Cardiac muscle cell (in vitro differentiated cells and primary cell): Measurements from ENCODE around the gene SLC35C1. TPM values are rescaled to one million over a fixed set of nuclear protein-coding genes. Genes with fewer than 3 reads are reported as not detected.
A peak's percentile ranks its signal among the peaks of the same experiment; 100 is the strongest.

Experiments
- DNase-seq, 2 donors: peaks; one replicate each; pipeline versions ENCODE4 v3.0.0 to v3.0.0-alpha.2; 2010 to 2017; ENCODE audit warnings: low read depth in 1 of 2, low spot score in 1 of 2
- H3K27ac ChIP-seq: fragments of 200-600 bp; sonication (generic); 2 replicates; pipeline ENCODE4 v1.5.1; 2016
- H3K27me3 ChIP-seq: fragments of 200-600 bp; sonication (generic); 2 replicates; pipeline ENCODE4 v1.6.0; 2016; ENCODE audit warnings: control low read depth
- H3K36me3 ChIP-seq: fragments of 200-600 bp; sonication (generic); 2 replicates; pipeline ENCODE4 v1.5.1; 2016; ENCODE audit warnings: control low read depth
- H3K4me1 ChIP-seq: fragments of 200-600 bp; sonication (generic); 2 replicates; pipeline ENCODE4 v1.8.1; 2017; ENCODE audit warnings: low read depth, mild to moderate bottlenecking, mixed run types
- H3K4me3 ChIP-seq: fragments of 200-600 bp; sonication (generic); 2 replicates; pipeline ENCODE4 v1.5.1; 2016; ENCODE audit warnings: mild to moderate bottlenecking
- H3K9me3 ChIP-seq: fragments of 200-600 bp; sonication (generic); 2 replicates; pipeline ENCODE4 v1.5.1; 2017; ENCODE audit warnings: low read depth, mild to moderate bottlenecking, control low read depth
- polyA plus RNA-seq: library from polyadenylated mRNA; unstranded; fragments of >200 nt; fragmentation: Nextera tagmentation; extraction: Ambion mirVana; gene quantifications from 2 replicates; pipeline ENCODE4 v1.2.1, GENCODE V29; 2016
- total RNA-seq: library from RNA; depleted of rRNA; stranded (reverse); fragments of >200 nt; gene quantifications from 2 replicates; pipeline ENCODE4 v1.2.3, GENCODE V29; 2016
- TF ChIP-seq, protein P1 (sequence below): IDR thresholded peaks from 2 replicates; pipeline ENCODE4 v1.5.1; 2012; ENCODE audit warnings: low read depth, mild to moderate bottlenecking, low read length

SLC35C1 gene
- total RNA-seq (8.1 TPM in 2 replicates), polyA plus RNA-seq (7.1 and 15.1 TPM in 2 replicates)

DNA sequence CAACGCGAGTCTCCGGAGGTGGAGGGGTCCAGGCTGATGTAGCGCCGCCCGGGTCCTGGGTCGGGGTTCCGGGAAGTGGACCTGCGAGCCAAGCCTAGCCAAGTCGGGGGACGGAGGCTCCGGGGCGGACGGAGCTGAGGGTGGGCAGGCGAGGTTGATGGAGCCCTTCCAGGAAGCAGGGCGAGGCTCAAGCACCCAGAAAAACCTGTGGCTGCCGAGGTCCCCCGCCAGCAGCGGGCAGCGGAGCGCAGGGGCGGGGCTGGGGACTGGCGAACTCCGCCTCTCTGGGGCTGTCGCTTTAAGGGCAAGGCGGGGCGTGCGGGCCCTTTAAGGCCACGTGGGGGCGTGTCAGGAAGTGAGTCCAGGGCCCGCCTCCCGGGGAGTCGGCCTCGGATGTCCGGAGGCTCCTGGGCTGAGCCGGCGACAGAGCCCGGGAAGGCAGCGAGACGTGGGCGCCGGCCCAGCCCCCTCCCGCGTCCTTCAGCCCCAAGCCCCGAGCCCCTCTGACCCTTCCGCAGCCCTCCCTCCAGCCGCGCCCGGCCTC, at the start of gene SLC35C1:
Gene SLC35C1, plus strand, starts transcription at position 389 of the 544 bp plus-strand sequence. CDS start 653 bp downstream, outside the sequence.
- peaks cover 18% of the 10 kb centered on the region for H3K27me3 ChIP-seq
- TF ChIP-seq, protein P1, sequence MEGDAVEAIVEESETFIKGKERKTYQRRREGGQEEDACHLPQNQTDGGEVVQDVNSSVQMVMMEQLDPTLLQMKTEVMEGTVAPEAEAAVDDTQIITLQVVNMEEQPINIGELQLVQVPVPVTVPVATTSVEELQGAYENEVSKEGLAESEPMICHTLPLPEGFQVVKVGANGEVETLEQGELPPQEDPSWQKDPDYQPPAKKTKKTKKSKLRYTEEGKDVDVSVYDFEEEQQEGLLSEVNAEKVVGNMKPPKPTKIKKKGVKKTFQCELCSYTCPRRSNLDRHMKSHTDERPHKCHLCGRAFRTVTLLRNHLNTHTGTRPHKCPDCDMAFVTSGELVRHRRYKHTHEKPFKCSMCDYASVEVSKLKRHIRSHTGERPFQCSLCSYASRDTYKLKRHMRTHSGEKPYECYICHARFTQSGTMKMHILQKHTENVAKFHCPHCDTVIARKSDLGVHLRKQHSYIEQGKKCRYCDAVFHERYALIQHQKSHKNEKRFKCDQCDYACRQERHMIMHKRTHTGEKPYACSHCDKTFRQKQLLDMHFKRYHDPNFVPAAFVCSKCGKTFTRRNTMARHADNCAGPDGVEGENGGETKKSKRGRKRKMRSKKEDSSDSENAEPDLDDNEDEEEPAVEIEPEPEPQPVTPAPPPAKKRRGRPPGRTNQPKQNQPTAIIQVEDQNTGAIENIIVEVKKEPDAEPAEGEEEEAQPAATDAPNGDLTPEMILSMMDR, result peak; percentile 1
- peak within 1 kb of the TSS; percentile 73 for H3K27ac ChIP-seq
- H3K4me3 ChIP-seq, result peak within 1 kb of the TSS; percentile 54
- peaks cover 7% of the 10 kb centered on the region for H3K4me1 ChIP-seq
- H3K36me3 ChIP-seq, result no peaks in the 10 kb centered on the region
- no peaks in the 10 kb centered on the region for H3K9me3 ChIP-seq
- peak; percentile 96 to 98 for DNase-seq

DNA sequence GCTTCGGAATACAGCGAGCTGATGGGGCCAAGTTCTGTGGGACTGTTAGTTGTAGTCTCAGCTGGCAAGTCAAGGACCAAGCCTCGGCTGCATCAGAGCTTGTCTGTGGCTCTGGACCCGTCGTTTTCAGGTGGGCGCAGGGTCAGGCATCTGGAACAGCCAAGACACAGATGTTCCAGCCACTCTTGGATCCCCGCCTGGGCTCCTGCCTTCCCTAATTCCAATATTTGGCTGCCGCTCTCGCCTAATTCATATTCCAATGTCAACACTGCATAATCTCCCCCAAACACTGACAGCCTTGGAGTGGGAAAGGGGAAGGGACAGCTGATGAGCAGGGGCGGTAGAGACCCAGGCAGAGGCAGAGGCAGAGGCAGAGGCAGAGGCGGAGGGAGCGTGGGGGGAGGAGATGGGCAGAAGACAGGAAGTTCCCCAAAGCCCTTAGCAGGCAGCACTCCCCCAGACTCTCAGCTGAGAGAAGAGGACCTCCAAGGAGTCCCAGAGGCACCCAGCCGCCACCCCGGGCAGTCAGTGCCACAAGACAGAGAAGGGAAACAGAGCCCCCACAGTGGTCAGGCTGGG, 49.6 kb upstream of the SLC35C1 start:
- Histone ChIP-seq H3K9me3 (no peaks in the 10 kb centered on the region), H3K4me1 (peaks cover 23% of the 10 kb centered on the region), H3K4me3 (no peak overlapping the region), H3K36me3 (no peaks in the 10 kb centered on the region), H3K27me3 (no peaks in the 10 kb centered on the region), H3K27ac (peak overlapping the region; percentile 88)
- no peak for DNase-seq
- TF ChIP-seq, protein P1, result no peak

DNA sequence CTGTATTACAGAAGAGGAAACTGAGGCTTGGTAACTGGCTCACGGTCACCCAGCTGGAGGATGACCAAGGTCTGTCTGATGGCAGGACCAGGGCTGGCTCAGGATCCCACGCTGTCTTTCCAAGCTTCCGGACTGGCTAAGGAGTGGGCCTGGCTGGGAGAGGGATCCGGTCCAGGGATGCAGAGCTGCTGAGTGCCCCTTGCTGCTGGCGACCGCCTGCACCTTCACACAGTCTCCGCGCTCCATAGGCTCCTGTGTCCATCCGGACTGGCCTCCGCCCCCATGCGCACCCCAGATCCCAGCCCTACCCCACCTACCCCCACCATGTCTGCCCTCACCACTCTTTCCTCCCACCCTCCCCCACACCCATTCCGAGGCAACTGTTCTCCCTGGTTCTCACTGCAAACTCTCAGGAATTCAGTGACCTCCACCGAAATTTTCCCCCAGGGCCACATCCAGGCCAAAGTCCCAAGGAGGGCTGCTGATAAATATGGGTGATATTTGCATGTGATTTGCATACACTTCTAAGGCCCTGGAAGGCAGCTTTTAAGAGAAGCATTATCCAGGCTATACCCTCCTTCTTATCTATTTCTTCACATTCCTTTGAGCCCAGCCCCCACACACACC, 48.5 kb upstream of the SLC35C1 start:
- H3K9me3 ChIP-seq, result no peaks in the 10 kb centered on the region
- H3K36me3 ChIP-seq, result no peaks in the 10 kb centered on the region
- H3K27me3 ChIP-seq, result no peaks in the 10 kb centered on the region
- TF ChIP-seq, protein P1, result no peak
- H3K4me3 ChIP-seq, result no peak overlapping the region
- H3K27ac ChIP-seq, result no peak overlapping the region
- no peak for DNase-seq
- H3K4me1 ChIP-seq, result peaks cover 23% of the 10 kb centered on the region

DNA sequence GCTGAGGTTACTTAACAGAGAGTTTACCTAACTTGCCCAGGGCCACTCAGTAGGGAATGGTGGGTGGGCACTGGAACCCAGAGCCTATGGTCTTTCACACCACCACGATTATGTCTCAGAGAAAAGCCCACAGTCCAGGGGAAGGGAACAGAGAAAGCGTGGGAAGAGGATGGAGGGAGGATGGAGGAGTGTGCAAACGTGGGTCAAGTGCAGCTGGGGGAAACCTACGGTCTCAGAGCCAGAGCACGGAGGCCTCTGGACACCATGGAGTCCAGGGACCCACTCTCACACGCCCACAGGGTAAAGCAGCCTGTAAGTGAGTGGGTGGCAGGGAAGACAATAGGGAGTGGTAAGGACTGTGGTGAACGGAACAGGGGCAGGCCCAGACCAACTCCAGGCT, 47.3 kb upstream of the SLC35C1 start:
- Histone ChIP-seq H3K4me3 (no peak overlapping the region), H3K4me1 (peaks cover 23% of the 10 kb centered on the region), H3K27me3 (no peaks in the 10 kb centered on the region), H3K9me3 (no peaks in the 10 kb centered on the region), H3K27ac (no peak overlapping the region), H3K36me3 (no peaks in the 10 kb centered on the region)
- TF ChIP-seq, protein P1, result no peak
- no peak for DNase-seq

DNA sequence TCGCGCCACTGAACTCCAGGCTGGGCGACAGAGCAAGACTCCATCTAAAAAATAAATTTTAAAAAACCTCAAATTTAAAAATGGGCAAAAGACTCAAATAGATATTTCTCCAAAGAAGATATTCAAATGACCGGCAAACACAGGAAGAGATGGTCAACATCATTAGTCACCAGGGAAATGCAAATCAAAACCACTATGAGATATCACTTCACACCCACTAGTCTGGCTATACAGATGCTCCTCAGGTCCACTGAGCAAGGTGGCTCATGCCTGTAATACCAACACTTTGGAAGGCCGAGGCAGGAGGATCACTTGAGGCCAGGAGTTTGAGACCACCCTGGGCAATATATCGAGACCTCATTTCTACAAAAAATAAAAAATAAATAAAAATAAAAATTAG, 43.3 kb upstream of the SLC35C1 start:
- Histone ChIP-seq H3K27ac (no peak overlapping the region), H3K36me3 (no peaks in the 10 kb centered on the region), H3K9me3 (no peaks in the 10 kb centered on the region), H3K4me1 (peaks cover 11% of the 10 kb centered on the region), H3K27me3 (no peaks in the 10 kb centered on the region), H3K4me3 (no peak overlapping the region)
- TF ChIP-seq, protein P1, result no peak
- DNase-seq, result no peak
